Activated CD8-positive, alpha-beta memory T cell treated with anti-CD3 and anti-CD28 coated beads for 1 hour (primary cell): Measurements from ENCODE around the gene IVD.

Experiments used
- DNase-seq, 2 donors: peaks; one replicate each; pipeline ENCODE4 v3.0.0-alpha.2; 2020; ENCODE audit warnings: low read depth in 1 of 2; ENCODE audit errors: extremely low read depth in 1 of 2

The IVD gene

GRCh38 chr15:40412095-40412759, 6.6 kb downstream of the IVD start:
- no peak for DNase-seq

DNA sequence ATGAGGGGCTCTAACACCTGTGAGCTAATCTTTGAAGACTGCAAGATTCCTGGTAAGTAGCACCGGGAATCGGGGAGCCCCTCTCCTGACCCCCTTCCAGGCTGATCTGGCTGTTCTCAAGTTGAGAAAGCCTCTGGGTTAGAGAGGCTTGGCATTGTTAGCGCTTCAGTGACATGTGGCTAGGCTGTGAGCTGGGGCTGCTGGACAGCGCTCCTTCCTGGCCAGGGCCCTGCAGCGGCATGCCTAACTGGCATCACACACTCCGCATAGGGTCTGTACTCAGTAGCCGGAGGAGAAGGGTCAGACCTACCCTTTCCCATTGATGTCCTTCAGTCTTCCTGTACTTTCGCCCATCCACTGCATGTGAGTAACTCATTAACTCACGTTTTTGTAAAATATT, 7.4 kb downstream of the IVD start:
- no peak for DNase-seq

DNA sequence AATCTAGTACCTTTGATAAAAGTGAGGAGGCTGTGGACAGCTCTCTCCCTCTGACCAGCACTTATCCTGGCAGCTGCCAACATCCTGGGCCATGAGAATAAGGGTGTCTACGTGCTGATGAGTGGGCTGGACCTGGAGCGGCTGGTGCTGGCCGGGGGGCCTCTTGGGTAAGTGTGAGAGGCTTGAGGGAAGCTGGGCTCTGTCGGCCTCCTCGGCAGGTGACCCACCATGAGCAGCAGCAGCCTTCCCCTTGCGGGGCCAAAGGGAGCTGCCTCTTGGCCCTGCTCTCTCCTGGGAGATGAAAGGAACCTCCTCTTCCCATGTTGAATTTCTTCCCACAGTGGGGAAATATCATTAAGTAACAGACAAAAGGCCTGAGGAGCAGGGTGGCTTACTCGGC, 9.2 kb downstream of the IVD start:
- DNase-seq = no peak

- no peak for DNase-seq
These were observed 9.6 kb downstream of the IVD start for GRCh38 chr15:40415226-40415625.

- no peak for DNase-seq
These were observed 10.5 kb downstream of the IVD start for GRCh38 chr15:40416056-40416455.

DNA sequence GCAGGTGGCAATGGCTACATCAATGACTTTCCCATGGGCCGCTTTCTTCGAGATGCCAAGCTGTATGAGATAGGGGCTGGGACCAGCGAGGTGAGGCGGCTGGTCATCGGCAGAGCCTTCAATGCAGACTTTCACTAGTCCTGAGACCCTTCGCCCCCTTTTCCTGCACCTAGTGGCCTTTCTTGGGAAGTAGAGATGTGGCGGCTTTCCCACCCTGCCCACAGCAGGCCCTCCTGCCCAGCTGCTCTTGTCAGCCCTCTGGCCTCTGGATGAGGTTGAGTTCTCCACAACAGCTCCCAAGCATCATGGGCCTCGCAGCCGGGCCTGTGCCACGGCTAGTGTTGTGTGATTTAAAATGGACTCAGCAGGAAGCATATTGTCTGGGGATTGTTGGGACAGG, 12.5 kb downstream of the IVD start:
- DNase-seq = no peak

GRCh38 chr15:40420071-40420713, 14.6 kb downstream of the IVD start:
- DNase-seq = no peak

DNA sequence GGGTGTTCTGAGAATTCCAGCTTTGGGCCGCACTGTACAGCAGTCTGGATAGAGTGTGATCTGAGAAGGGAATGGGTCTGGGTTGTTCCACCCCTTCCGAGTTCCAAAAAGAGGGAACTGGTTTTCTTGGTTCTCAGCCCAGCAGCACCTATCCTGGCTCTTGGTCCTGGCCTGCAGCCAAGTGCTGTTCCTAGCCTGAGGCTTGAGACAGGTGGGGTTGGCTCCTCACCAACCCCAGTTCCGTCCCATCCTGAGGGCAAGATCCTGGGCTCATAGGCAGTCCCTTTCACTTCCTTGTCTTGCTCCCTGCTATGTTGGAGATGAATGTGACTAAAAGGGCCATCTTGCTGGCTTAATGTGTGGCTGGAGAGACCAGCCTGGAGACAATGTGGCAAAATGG, 15.2 kb downstream of the IVD start:
- no peak for DNase-seq

DNA sequence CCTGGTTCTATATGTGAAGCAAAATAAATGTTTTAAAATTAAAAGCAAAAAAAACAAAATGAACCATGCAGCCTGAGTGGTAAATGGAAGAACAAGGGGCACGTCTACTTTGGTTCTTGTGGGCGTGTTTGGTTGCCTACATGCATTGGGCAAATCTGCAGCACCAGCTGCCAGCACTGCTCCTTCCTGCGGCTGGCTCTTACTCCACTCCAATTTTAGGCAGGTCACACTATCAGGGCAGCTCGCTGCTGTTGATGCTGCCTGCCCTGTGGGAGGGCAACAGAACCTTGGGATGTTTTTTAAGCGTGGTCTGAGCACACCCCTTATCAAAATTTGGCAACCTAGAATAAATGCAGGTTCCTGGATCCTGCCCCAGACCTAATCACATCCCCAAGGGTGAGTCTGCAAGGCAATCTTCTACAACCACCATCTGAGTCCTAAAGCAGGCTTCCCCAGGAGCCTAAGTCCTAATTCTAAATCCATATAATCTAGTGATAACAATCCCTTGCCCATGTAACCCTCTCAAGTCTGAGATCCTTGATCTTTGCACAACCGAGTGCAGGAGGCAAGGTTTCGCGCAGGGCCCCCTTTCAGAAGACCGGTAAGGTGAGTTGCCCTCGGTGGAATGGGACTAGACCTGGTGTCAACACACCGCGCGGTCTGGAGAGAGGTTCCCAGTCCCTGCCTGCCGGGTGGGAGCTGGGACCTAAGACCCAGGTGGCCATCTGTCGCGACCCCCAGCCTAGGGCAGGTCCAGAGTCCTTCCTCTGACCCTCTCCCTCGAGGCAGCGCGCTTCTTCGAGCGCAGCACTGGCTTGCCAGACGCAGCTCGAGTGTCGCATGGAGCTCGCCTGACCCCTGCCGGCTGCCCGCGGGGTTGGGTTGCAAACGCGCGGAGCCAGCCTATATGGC, 15.9 kb downstream of the IVD start:
- peak; percentile 53 to 76 for DNase-seq

GRCh38 chr15:40424483-40425115, 19.0 kb downstream of the IVD start:
- DNase-seq = no peak

DNA sequence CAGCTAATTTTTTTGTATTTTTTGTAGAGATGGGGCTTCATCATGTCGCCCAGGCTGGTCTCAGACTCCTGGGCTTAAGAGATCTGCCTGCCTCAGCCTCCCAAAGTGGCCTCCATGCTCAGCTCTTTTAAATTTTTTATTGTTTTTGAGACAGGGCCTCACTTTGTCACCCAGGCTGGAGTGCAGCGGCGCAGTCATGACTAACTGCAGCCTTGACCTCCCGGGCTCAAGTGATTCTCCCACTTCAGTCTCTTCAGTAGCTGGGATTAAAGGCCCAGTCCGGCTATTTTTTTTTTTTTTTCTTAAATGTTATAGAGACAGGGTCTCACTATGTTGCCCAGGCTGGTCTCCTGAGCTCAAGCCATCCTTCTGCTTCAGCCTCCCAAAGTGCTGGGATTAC, 20.1 kb downstream of the IVD start:
- DNase-seq = no peak

DNA sequence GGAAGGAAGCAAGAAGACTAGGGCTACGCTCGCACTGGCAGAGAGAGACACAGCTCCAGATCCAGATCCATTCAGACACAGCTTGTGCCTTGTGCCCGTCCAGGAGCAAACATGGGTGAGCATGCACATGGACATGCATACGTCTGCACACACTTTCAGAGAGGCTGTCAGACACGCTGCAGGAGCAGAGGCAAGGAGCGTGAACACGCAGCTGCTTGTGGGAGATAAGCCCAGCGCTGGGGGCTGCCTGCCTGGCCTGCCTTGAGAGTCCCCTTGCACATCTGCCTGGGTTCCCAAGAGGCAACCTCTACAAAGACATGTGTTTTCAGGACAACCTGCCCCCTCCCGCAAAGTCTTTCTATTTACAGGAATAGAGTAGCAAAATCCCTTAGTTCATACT, 21.6 kb downstream of the IVD start:
- DNase-seq = no peak

DNA sequence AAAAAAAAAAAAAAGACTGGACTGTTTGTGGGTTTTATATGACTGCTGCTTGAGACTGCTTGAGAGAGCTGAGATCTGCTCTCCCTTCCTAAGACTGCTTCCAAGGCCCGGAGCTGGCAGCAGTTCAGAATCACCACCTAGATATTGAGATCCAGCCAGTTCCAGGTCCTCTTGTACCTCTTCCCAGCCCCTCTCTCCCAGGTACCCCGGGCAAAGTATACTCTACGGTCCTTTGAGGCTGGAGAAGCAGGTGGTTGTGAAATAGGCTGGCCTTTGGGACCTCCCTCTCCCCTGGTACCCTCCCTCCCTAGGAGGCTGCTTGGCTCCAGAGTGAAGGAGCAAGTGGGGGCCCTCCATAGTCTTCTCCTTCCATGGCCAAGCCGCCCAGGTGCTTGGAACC, 22.6 kb downstream of the IVD start:
- no peak for DNase-seq

GRCh38 chr15:40429068-40429710, 23.6 kb downstream of the IVD start:
- no peak for DNase-seq

DNA sequence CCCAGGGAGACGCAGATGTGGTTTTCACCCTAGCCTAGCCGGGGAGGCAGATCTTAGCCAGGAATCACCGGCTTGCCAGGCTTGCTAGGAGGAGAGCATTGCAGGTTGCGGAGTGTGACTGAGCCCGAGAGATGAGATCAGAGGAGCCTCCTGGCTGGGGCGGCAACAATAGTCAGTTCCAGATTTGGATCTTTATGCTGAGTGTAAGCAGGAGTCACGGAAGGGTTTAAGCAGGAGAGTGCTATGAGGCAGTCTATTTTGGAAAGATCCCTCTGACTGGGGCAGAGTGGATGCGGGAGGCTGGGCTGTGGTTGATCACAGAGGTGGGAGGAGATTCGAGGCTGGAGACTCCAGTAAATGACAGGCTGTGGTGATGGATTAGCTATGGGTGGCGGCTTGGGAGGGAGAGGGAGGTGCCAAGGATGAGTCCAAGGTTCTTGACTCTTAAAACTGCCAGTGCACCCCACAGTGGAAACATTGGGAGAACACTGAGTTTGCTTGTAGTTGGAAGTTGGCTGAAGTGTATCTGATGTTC, 24.7 kb downstream of the IVD start:
- DNase-seq = no peak

- DNase-seq = no peak
These were observed 29.6 kb downstream of the IVD start for GRCh38 chr15:40435023-40435709.

GRCh38 chr15:40435710-40436089, 30.1 kb downstream of the IVD start:
- DNase-seq = no peak

DNA sequence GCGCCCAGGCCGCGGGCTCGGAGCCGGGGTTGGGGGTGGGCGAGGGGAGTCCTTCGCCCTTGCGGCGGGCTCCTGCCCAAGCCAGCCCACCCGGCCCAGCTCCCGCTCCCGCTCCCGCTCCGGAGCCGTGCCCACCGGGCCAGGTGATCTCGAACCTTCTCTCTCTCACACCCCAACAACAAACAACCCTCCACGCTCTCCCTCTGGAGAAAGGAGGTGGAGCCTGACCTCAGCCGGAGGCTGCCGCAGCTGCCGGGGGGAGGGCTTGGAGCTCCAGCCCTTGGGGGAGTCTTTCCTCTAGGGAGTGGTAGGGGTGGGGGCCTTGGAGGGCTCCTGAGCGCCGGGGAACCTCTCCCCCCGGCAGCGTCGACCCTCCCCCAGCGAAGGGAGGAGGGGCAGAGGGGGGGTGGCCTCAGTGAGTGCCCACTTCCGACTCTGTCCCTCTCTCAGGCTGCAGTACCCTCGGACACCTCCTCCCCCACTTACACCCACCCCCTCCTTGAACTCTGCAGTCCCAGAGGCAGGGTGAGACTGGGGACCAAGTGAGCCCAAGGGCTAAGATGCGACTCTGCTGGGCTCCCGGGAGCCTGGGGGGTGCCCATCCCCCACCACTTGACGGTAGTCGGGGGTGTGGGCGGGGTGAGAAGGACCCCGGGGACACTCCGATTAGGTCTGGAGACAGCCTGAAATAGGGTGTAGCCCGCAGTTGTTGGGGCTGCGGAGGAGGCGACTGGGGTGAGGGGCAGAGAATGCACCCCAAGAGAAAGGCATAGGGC, 30.7 kb downstream of the IVD start:
- DNase-seq = no peak
